Left forelimb (tissue), 1 donor: Measurements from ENCODE around the gene ADAMTS5.

Experiments used
- DNase-seq: peaks from one replicate; pipeline ENCODE4 v3.0.0-alpha.2; 2018; ENCODE audit warnings: low spot score

ADAMTS5 gene

DNA sequence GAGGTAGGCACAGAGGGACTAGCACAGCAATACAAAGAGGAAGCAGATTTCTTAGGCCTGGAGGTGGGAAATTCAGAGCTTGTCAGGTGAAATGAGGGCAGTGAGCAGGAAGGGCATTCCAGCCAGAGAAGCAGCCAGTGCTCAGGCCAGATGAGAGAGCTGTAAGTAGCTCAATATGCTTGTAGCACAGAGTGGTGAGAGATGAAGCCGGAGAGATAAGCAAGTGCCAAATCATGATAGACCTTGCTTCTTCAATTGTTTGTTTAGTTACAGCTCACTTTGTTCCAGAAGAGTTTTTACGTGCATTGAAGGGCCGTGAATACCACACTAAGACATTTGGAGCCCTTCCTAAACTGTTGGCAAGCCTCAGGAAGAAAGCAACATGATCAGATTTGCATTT, 79.6 kb downstream of the ADAMTS5 start:
- DNase-seq: no peak

- no peak for DNase-seq
Measured at GRCh38 chr21:26884436-26884835, 82.5 kb downstream of the ADAMTS5 start.

GRCh38 chr21:26883768-26884167, 83.1 kb downstream of the ADAMTS5 start:
- DNase-seq: no peak

DNA sequence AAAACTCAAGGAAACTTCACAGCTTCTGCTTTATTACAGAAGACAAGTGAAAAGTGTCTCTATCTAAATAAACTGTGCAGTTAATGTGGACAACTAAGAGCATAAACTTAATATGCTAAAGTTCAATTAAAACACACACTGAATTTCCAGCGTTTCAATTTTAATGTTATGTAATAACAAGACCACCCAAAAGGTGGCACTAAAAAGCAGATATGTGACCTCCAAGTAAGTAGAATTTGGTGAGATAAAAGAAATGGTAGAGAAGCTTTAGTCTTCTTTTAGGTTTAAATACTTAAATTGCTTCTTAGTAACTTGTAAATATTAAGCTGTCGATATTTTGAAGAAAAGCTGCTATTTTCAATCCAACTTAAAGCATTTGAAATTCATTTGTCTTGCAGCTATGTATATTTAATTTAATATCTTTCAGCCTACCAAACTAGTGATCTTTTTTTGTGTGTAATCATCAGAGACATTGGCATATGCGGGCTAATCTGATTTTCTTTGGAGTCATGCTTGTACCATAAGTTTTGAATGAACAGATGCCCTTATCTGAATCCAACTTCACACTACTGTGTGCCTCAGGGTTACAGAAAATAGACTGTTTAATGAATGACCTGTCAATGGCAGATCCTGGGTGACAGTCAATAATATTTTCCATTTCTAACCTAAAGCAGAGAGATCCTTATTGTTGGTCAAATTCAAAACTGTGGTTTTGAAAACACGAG, 85.2 kb downstream of the ADAMTS5 start:
- DNase-seq: no peak

- no peak for DNase-seq
Measured at GRCh38 chr21:26877018-26877417, 89.9 kb downstream of the ADAMTS5 start.

DNA sequence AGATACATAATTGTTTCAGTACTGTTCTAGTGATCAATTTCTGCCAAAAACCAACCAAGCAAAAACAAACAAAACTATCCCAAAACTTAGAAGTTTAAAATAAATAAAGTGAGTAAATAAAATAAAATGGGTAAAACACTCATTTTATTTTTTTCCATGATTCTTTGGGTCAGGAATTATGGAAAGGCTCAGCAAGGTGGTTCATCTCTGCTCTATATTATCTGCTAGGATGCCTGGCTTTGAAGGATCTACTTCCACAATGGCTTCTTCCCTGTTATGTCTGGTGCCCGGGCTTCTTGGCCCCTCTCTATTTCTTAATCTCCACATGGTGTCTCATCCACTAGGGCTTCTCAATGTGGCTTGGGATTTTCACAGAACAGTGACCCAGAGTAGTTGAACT, 92.5 kb downstream of the ADAMTS5 start:
- DNase-seq: no peak
